Measurements from ENCODE around the gene ERCC8. TPM values are rescaled to one million over a fixed set of nuclear protein-coding genes. Genes with fewer than 3 reads are reported as not detected.

The ERCC8 gene
- total RNA-seq, 1 donor from 2014 or later: 11.1 TPM

GRCh38 chr5:60843936-60844905, 100.6 kb downstream of the ERCC8 start, which contains the start of gene ELOVL7:
TSS of gene ELOVL7 (minus strand) at chr5:60844269. CDS start at chr5:60787397, 56,872 bp downstream.
- peaks cover 61% of the 10 kb centered on the region for H3K27me3 Mint-ChIP-seq (ENCODE audit: low read depth)
- H3K9me3 Mint-ChIP-seq (ENCODE audit: low read depth): no peaks in the 10 kb centered on the region
- peak; percentile 72 for TF ChIP-seq CTCF (IDR thresholded peaks at IDR 0.05)
- H3K4me3 Mint-ChIP-seq (ENCODE audit: unreplicated experiment): peak within 1 kb of the TSS; percentile 81
- H3K27ac Mint-ChIP-seq (ENCODE audit: unreplicated experiment): no peak within 1 kb of the TSS
- peaks cover 13% of the 10 kb centered on the region for H3K4me1 Mint-ChIP-seq (ENCODE audit: low read depth)
- DNase-seq (ENCODE audit: low spot score): no peak
- peaks cover 2% of the 10 kb centered on the region for H3K36me3 Mint-ChIP-seq (ENCODE audit: low read depth)

GRCh38 chr5:60843386-60843935, 101.4 kb downstream of the ERCC8 start:
- Mint-ChIP-seq H3K27me3 (ENCODE audit: low read depth) (peaks cover 59% of the 10 kb centered on the region), H3K36me3 (ENCODE audit: low read depth) (peaks cover 2% of the 10 kb centered on the region), H3K4me1 (ENCODE audit: low read depth) (peaks cover 13% of the 10 kb centered on the region), H3K4me3 (ENCODE audit: unreplicated experiment) (peak overlapping the region; percentile 81), H3K27ac (ENCODE audit: unreplicated experiment) (no peak overlapping the region), H3K9me3 (ENCODE audit: low read depth) (no peaks in the 10 kb centered on the region)
- TF ChIP-seq CTCF (IDR thresholded peaks at IDR 0.05): no peak
- no peak for DNase-seq (ENCODE audit: low spot score)

GRCh38 chr5:60842871-60843385, 101.9 kb downstream of the ERCC8 start:
- Mint-ChIP-seq H3K9me3 (ENCODE audit: low read depth) (no peaks in the 10 kb centered on the region), H3K4me1 (ENCODE audit: low read depth) (peaks cover 13% of the 10 kb centered on the region), H3K36me3 (ENCODE audit: low read depth) (peaks cover 2% of the 10 kb centered on the region), H3K4me3 (ENCODE audit: unreplicated experiment) (peak overlapping the region; percentile 81), H3K27me3 (ENCODE audit: low read depth) (peaks cover 62% of the 10 kb centered on the region), H3K27ac (ENCODE audit: unreplicated experiment) (no peak overlapping the region)
- DNase-seq (ENCODE audit: low spot score): no peak
- TF ChIP-seq CTCF (IDR thresholded peaks at IDR 0.05): no peak

GRCh38 chr5:60841361-60841760, 103.5 kb downstream of the ERCC8 start:
- no peak for DNase-seq (ENCODE audit: low spot score)
- H3K4me1 Mint-ChIP-seq (ENCODE audit: low read depth): peaks cover 13% of the 10 kb centered on the region
- peaks cover 2% of the 10 kb centered on the region for H3K36me3 Mint-ChIP-seq (ENCODE audit: low read depth)
- no peaks in the 10 kb centered on the region for H3K9me3 Mint-ChIP-seq (ENCODE audit: low read depth)
- peaks cover 56% of the 10 kb centered on the region for H3K27me3 Mint-ChIP-seq (ENCODE audit: low read depth)
- no peak for TF ChIP-seq CTCF (IDR thresholded peaks at IDR 0.05)
- H3K4me3 Mint-ChIP-seq (ENCODE audit: unreplicated experiment): no peak overlapping the region
- H3K27ac Mint-ChIP-seq (ENCODE audit: unreplicated experiment): no peak overlapping the region

GRCh38 chr5:60836131-60836530, 108.7 kb downstream of the ERCC8 start:
- no peaks in the 10 kb centered on the region for H3K9me3 Mint-ChIP-seq (ENCODE audit: low read depth)
- H3K27me3 Mint-ChIP-seq (ENCODE audit: low read depth): peaks cover 20% of the 10 kb centered on the region
- no peak overlapping the region for H3K4me3 Mint-ChIP-seq (ENCODE audit: unreplicated experiment)
- no peak overlapping the region for H3K27ac Mint-ChIP-seq (ENCODE audit: unreplicated experiment)
- H3K36me3 Mint-ChIP-seq (ENCODE audit: low read depth): no peaks in the 10 kb centered on the region
- no peak for TF ChIP-seq CTCF (IDR thresholded peaks at IDR 0.05)
- H3K4me1 Mint-ChIP-seq (ENCODE audit: low read depth): peaks cover 3% of the 10 kb centered on the region
- no peak for DNase-seq (ENCODE audit: low spot score)
